DOHH2 (cell line): Measurements from ENCODE around the gene HOXB6.

Experiments
- H3F3A ChIP-seq: fragments of 200-600 bp; sonication (generic), shearing (Covaris generic); 2 replicates; pipeline ENCODE4 v1.6.0; 2016; ENCODE audit warnings: antibody characterized with exemption, mild to moderate bottlenecking; ENCODE audit not compliant: control insufficient read depth, insufficient read depth
- H3K27ac ChIP-seq: fragments of 200-600 bp; sonication (generic); 2 replicates; pipeline ENCODE4 v1.5.1; 2014; ENCODE audit warnings: low read depth, mild to moderate bottlenecking, low read length, moderate library complexity
- H3K27me3 ChIP-seq: fragments of 200-600 bp; sonication (generic); 2 replicates; pipeline ENCODE4 v1.6.1; 2014; ENCODE audit warnings: mild to moderate bottlenecking, low read length, mixed read lengths; ENCODE audit not compliant: control insufficient read depth
- H3K36me3 ChIP-seq: fragments of 200-600 bp; sonication (generic); 2 replicates; pipeline ENCODE4 v1.6.1; 2014; ENCODE audit warnings: mild to moderate bottlenecking, low read length, moderate library complexity, mixed read lengths; ENCODE audit not compliant: control insufficient read depth
- H3K4me1 ChIP-seq: fragments of 200-600 bp; sonication (generic); 2 replicates; pipeline ENCODE4 v1.6.1; 2014; ENCODE audit warnings: mild to moderate bottlenecking, low read length, mixed read lengths; ENCODE audit not compliant: control insufficient read depth
- H3K4me2 ChIP-seq: fragments of 200-600 bp; sonication (generic); 2 replicates; pipeline ENCODE4 v1.6.0; 2014; ENCODE audit warnings: mild to moderate bottlenecking, low read length, moderate library complexity
- H3K4me3 ChIP-seq: fragments of 200-600 bp; sonication (generic); 2 replicates; pipeline ENCODE4 v1.5.1; 2014; ENCODE audit warnings: mild to moderate bottlenecking, low read length, mixed read lengths
- H3K79me2 ChIP-seq: fragments of 200-600 bp; sonication (generic); 2 replicates; pipeline ENCODE4 v1.6.1; 2014; ENCODE audit warnings: mild to moderate bottlenecking, low read length, mixed read lengths; ENCODE audit not compliant: control insufficient read depth
- H3K9me2 ChIP-seq: fragments of 200-600 bp; sonication (generic); replicated peaks from 2 replicates; pipeline ENCODE4 v1.6.1; 2014; ENCODE audit warnings: mild to moderate bottlenecking, low read length, mixed read lengths; ENCODE audit not compliant: control insufficient read depth
- H3K9me3 ChIP-seq: fragments of 200-600 bp; sonication (generic); 2 replicates; pipeline ENCODE4 v1.6.1; 2014; ENCODE audit warnings: antibody characterized with exemption, low read length, mixed read lengths; ENCODE audit not compliant: control insufficient read depth, insufficient read depth
- H4K20me1 ChIP-seq: fragments of 200-600 bp; sonication (generic); 2 replicates; pipeline ENCODE4 v1.6.0; 2014; ENCODE audit warnings: low read depth, mild to moderate bottlenecking, antibody characterized with exemption, low read length, moderate library complexity; ENCODE audit not compliant: control insufficient read depth, insufficient read depth
- EZH2phosphoT487 ChIP-seq: fragments of 200-600 bp; sonication (generic); IDR thresholded peaks from 2 replicates; pipeline ENCODE4 v1.6.1; 2017; ENCODE audit warnings: borderline replicate concordance, mild to moderate bottlenecking, antibody characterized with exemption, low read length, moderate library complexity, mixed read lengths
- TF ChIP-seq, protein P1 (sequence below): fragments of 200-600 bp; sonication (generic); IDR thresholded peaks from one replicate; pipeline ENCODE4 v1.5.1; 2014; ENCODE audit warnings: antibody characterized with exemption, mild to moderate bottlenecking, low read depth, low read length; ENCODE audit not compliant: poor library complexity, severe bottlenecking

Gene HOXB6

DNA sequence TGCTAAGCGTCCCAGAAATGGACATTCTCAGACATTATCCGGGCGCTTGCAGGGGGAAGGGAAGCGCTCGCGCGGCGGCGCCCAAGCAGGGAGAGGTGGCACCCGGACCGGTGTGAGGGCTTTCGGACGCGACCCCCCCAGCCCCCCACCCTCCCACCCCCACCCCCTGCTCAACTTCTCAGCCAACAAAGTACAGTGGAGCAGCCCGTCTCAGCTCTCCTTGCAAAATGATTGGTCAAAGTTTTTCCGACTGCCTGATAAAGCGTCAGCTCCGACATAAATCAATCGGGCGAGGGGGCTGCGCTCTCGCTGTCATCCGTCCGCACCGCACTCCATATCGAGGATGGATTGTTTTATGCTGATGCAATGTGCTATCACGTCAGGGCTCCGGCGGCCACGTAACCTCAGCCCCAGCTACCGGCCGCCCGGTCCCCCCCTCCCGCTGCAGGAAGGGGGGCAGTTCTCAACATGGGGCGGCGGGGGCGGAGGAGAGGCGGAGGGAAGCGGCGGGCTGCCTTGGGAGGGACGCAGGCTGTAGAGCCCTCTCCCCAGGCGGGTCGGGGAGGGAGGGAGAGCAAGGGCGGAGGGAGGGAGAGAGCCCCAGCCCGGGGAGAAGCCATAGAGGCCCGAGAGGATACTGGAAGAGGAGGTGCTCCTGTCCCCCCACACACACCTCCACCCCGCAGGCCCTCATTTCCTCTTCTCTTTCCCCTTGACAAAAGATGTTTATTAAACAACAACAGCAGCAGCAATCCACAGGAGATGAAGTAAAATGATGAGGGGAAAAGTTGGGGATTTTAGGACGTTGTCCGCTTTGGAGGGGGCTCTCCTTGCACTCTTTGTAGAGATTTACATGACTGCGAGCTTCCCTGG lies 21.7 kb upstream of the HOXB6 start, which contains the start of gene HOXB9:
Gene HOXB9, minus strand, starts transcription at position 114 of the 873 bp plus-strand sequence. Its CDS starts 89 bp downstream, at position 25.
- no peaks in the 10 kb centered on the region for H3K36me3 ChIP-seq
- TF ChIP-seq EZH2phosphoT487, result peak; percentile 96
- TF ChIP-seq, protein P1, sequence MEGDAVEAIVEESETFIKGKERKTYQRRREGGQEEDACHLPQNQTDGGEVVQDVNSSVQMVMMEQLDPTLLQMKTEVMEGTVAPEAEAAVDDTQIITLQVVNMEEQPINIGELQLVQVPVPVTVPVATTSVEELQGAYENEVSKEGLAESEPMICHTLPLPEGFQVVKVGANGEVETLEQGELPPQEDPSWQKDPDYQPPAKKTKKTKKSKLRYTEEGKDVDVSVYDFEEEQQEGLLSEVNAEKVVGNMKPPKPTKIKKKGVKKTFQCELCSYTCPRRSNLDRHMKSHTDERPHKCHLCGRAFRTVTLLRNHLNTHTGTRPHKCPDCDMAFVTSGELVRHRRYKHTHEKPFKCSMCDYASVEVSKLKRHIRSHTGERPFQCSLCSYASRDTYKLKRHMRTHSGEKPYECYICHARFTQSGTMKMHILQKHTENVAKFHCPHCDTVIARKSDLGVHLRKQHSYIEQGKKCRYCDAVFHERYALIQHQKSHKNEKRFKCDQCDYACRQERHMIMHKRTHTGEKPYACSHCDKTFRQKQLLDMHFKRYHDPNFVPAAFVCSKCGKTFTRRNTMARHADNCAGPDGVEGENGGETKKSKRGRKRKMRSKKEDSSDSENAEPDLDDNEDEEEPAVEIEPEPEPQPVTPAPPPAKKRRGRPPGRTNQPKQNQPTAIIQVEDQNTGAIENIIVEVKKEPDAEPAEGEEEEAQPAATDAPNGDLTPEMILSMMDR, result no peak
- no peak within 1 kb of the TSS for H3K27ac ChIP-seq
- H3K9me2 ChIP-seq, result no peaks in the 10 kb centered on the region
- H3K27me3 ChIP-seq, result peaks cover 76% of the 10 kb centered on the region
- no peaks in the 10 kb centered on the region for H3K79me2 ChIP-seq
- no peaks in the 10 kb centered on the region for H3K4me1 ChIP-seq
- H3K9me3 ChIP-seq, result no peaks in the 10 kb centered on the region
- H3K4me3 ChIP-seq, result no peak within 1 kb of the TSS
- no peak within 1 kb of the TSS for H3K4me2 ChIP-seq
- no peaks in the 10 kb centered on the region for H4K20me1 ChIP-seq
- H3F3A ChIP-seq, result no peaks in the 10 kb centered on the region

DNA sequence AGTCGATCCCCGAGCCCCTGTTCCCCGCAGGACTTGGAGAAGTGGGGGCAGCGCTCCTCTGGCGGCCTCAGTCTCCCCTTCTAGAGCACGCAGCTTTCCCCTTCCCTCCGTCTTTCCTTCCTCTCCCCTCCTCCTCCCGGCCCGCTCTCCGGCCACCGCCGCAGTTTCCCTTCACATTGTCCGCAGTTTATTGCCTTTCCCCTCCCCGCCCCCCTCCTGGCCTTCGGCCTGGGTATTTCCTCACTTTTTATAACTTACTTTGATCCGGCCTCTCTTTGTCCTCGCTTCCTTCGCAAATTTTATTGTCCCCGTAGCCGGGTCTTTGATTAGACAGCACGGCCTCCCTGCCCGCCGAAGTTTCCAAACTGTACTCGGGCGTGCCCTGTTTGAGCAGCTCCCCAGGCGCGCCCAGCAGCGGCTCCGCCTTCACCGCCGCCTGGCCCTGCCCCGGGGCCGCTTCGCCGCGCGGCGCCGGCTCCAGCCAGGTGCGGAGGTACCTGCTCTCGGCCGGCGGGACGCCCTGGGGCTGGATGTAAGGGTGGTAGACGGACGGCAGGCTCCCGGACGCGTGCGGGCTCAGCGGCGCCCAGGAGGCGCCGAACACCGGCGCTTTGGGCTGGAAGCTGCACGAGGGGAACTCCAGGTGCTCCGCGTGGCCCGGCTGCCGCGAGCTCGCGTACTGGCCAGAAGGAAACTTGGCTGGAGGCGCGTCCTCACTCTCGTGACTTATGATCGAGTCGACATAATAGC lies 20.9 kb upstream of the HOXB6 start:
- H4K20me1 ChIP-seq, result no peaks in the 10 kb centered on the region
- no peaks in the 10 kb centered on the region for H3F3A ChIP-seq
- peaks cover 77% of the 10 kb centered on the region for H3K27me3 ChIP-seq
- no peaks in the 10 kb centered on the region for H3K79me2 ChIP-seq
- H3K4me1 ChIP-seq, result no peaks in the 10 kb centered on the region
- no peaks in the 10 kb centered on the region for H3K36me3 ChIP-seq
- H3K4me2 ChIP-seq, result no peak overlapping the region
- H3K4me3 ChIP-seq, result no peak overlapping the region
- H3K9me3 ChIP-seq, result no peaks in the 10 kb centered on the region
- peak; percentile 100 for TF ChIP-seq EZH2phosphoT487
- TF ChIP-seq, protein P1, result no peak
- no peaks in the 10 kb centered on the region for H3K9me2 ChIP-seq
- no peak overlapping the region for H3K27ac ChIP-seq

DNA sequence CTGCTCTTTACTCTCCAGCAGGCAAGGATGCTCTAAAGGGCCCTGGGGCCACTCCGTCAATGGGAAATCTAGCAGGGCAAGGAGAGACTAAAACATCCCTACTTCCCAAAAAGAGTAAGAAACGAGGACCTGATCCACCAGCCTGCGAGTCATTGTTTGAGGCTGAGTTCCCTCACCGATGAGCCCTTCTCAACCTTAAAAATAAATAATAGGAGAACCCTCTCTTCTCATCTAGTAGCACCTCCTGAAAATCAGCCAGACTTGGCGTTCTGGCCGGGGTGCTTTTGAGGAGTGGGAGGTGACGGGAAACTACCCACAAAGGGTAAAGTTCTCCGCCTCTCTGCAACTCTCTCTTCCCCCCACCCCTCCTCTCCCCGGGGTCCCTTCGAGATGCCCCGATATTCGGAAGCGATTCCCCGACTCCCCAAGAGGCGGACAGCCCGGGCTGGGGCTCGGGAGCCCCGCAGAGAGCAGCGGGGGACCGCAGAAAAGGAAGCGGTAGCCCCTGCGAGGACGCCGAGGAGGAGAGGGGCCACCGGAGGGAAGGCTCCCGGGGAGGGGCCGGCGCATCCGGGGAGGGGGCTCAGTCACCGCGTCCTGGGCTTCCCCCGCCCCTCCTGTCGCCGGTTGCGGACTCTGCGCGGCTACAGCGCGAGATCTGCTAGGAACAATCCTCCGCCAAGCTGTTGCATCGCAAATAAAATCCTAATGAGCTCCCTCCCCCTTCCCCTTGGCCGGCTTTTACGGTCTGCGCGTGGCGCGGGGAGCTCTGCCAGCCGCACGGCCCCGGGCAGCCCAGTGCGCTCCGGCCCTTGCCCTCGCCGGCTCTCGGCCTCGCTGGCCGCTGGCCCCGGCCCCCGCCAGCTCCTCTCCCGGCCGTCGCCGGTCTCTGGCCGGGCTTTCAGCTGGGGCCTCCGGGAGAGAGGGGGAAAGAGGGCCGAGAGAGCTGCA lies 20.0 kb upstream of the HOXB6 start:
- H3K9me2 ChIP-seq, result no peaks in the 10 kb centered on the region
- H3K27ac ChIP-seq, result no peak overlapping the region
- H3F3A ChIP-seq, result no peaks in the 10 kb centered on the region
- H3K4me3 ChIP-seq, result no peak overlapping the region
- TF ChIP-seq EZH2phosphoT487, result peak; percentile 68; the same call in 1 of the 2 replicates
- TF ChIP-seq, protein P1, result no peak
- no peaks in the 10 kb centered on the region for H3K4me1 ChIP-seq
- H3K27me3 ChIP-seq, result peaks cover 81% of the 10 kb centered on the region
- no peaks in the 10 kb centered on the region for H3K36me3 ChIP-seq
- H3K4me2 ChIP-seq, result no peak overlapping the region
- H3K79me2 ChIP-seq, result no peaks in the 10 kb centered on the region
- no peaks in the 10 kb centered on the region for H4K20me1 ChIP-seq
- H3K9me3 ChIP-seq, result no peaks in the 10 kb centered on the region
